GM21367 (cell line): ENCODE measurements around the gene ATF4.
"Not testable (repeated sequence)": the region's sequence is repeated elsewhere in the genome, so short reads cannot be mapped to it uniquely, and the experiment has no call there.

Experiments
- ATAC-seq: cut with Tn5 transposase; IDR thresholded peaks from one replicate; pipeline ENCODE4 v1.9.1; 2021; ENCODE audit not compliant: unreplicated experiment

Gene ATF4

DNA sequence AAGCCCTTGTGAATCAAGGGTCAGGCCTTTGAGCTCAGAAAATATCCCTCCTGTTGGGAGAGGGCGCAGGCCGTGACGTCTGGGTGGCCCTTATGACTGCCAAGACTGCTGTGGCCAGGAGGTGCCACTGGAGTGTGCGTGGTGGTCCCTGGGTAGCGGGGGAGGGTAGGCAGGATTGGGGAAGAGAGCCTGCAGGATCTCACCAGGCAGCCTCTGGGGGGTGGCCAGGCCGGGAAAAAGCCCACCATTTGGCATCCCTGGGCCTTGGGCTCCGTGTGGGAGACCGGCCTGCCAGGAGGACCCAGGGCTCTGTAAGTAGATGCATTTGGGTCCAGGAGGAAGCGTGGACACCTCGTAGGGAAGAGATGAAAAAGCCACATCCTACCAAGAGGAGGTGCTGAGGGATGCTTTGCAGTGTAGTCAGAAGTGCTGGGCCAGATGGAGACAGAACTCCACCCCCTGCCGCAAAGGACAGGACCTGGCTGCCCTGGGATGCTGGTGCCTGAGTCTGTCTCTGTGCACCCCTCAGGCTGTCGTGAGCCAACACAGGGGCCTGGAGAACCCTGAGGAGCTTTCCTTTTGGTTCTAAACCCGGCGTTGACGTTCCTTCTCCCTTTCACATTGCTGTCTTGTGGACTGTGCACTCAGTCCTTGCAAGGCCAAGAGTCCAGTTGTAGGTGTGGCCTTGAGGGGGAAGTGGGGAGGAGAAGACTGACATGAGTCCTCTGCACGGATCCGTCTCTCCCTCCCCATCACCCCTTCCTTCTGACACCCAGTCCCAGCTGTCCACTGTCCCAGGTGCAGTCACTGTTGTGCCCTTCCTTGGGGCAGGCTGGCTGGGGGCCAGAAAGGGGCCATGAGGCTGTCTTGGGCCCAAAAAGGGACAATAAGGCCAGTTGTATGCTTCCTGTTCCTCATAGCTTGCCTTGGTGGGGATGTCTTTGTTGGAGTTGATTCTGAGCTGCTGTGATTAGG lies 31.0 kb upstream of the ATF4 start:
- ATAC-seq, result no peak

DNA sequence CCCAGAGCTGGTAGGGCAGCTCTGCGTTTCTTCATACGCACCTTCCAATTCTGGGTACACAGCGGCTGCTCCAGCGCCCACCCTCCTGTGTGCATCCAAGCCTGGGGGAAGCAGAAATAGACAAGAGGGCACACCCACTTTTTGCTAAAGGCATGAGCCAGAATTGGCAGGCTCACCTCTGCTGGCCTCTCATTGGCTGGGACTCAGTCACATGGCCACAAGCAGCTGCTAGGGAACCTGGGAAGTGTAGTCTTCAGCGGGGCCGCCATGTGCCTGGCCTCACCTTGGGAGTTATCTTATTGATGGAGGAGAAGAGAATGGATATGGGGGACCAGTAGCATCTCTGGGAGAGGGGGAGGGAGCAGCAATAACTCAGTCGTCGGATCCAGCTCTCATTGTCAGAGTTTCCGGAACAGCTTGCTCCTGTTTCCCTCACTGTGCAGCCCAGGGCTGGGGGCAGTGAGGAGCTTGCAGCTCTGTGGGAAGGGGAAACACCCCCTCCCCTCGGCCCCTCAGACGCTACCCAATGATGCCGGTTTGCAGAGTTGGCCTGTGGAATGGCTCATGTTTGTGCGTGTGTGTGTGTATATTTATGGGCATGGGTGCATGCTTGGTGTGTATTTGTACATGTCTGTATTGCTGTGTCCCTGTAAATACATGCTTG lies 30.1 kb upstream of the ATF4 start:
- no peak for ATAC-seq

DNA sequence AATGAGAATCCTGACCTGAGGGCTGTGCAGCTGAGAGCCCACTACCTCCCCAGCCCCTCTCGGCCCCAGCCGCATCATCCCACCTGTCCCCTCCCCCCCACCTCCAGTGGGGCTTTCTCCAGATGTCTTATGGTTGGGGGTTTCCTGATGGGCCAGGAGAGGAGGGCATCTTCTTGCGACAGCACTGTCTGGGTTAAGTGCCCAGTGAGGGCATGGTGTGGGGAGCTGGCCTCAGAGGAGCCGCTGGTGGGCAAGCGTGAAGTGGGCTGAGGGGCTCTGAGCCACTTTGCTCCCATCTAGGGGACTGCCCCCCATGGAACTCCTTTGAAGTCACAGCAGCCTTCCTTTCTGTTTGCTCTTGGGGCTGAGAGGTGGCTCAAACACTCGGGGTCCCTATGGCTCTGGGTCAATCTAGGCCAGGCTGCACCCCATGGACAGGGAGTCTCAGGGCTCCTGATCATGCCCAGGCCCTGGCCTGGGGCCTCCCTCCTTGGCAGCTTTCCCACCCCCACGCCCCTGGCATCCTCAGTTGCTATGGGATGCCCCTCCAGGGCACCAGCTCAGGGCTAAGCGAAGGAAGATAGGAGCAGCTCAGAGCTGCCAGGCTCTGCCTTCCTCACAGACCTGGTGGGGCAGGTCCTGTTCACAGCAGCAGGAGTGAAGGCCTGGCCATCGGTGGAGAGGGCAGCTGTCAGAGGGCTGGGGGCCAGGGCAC lies 29.2 kb upstream of the ATF4 start:
- no peak for ATAC-seq

DNA sequence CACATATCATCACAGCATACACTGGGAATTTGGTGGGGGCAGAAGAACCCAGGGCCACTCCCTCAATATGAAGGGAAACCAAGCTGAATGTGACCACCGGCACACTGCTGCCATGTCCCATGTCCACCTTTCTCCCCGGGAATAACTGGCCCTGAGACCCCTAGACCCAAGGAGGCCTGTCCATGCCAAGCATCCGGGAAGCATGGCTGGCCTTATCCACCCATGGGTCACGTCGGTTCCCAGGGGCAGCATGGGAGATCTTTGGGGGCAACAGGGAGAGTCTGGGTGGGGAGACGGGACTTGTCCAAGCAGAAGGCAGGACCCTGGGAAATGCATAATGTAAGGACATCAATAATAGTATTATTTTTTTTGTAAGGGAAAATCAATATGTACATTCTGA lies 28.7 kb upstream of the ATF4 start:
- ATAC-seq, result no peak

DNA sequence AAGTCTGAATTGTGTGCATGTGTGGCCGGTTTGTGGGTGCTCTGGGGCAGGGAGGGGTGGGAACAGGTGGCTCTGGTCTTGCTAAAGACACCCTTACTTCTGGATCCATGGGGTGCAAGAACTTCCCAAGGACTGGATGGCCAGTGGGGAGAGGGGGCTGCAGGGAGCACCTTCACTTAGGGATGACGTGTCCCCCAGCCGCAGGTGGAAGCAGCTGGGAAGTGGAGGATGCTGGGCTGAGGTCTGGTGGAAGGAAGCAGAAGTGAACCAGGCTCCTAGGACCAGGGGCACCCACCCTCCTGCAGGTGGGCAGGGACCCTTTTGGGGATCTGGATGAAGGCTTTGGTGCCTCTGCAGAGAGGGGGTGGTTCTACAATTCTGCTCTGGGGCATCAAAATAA lies 28.2 kb upstream of the ATF4 start:
- no peak for ATAC-seq

DNA sequence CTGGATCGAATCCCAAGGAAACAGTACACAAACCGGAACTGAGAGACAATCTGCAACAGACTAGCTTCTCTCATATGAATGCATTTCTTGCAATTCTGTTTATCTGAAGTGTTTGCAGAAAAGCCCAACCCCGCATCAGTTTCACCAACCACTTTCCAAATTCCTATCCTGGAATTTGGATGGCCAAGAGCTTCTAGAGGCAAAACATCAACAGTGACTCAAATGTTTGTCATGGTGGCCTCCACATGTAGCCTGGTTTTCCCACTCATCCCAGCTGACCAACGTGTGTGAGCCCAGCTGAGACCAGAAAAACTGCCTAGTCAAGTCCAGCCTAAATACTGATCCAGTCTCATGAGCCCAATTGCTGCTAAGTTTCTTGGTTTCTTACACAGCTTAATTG lies 26.6 kb upstream of the ATF4 start:
- no peak for ATAC-seq

DNA sequence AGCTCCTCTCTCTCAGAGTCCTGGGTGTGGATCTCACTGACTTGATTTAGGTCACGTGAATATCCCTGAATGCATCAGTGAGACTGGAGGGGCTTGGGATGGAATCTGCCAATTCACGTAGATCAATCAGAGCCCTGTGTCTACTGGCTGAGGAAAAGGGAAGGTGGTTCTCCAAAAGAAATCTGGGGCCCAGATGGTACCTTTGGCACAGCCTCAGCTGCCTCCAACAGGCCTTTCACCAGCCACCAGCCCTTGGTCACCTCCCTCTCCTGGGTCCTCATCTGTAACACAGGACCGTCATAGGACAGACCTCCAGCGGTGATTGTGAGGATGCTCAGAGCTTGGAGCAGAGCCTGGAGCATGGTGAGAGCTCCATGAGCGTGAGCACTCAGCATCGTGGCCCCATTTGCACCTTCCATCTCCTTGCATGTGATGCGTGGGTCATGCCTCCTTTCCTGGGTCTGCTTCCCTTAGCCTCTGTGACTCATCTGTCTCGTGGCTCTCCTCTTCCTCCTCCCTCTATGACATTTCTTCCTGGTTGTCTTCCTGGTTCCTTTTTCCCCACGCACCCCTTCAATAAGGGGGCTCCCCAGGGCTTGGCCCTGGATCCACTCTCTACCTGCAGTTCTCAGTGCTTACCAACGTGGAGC lies 25.8 kb upstream of the ATF4 start:
- no peak for ATAC-seq

DNA sequence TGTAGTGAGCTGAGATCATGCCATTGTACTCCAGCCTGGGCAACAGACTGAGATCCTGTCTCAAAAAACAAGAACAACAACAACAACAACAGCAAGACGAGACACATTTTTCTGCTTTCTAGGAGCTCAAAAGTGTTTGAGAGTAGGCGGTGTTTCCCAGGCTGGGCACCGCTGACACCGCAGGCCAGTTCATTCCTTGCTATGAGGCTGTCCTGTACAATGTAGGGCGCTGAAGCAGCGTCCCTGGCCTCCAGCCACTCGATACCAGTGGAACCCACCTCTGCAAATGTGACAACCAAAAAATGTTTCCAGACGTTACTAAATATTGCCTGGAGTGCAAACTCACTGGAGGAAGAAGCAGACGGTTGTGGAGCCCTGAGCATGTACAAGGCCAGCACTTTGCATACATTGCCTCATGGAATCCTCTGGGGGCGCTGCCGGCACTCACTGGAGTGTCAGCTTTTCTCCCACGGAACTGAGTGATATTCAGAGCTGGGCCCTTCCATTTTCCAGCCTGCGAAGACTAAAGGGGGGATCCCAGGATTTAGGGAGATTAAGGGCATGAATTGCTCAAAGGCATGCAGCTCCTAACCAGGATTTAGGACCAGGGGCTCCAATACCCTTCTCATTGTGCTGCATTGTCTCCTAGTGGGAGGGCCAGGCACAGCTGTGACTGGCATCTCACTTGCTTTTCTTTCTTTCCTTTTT lies 24.1 kb upstream of the ATF4 start:
- ATAC-seq, result no peak

DNA sequence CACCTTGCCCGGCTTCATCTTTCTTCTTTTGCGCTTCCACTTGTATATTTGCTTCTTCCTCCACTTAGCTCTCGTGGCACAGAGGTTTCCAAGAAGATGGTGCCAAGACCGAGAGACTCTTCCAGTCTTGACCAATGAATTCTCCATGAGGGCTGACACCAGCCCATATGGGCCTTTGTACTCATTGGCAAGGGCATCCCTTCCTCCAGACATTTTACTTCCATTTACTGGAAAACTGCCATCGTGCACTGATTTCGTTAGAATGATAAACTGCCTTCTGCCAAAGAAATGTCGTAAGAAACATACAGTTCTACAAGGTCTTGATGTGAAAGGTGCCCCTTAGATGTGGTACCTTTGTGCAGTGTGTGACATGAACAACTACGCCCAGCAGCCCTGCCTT lies 22.9 kb upstream of the ATF4 start:
- ATAC-seq, result no peak

DNA sequence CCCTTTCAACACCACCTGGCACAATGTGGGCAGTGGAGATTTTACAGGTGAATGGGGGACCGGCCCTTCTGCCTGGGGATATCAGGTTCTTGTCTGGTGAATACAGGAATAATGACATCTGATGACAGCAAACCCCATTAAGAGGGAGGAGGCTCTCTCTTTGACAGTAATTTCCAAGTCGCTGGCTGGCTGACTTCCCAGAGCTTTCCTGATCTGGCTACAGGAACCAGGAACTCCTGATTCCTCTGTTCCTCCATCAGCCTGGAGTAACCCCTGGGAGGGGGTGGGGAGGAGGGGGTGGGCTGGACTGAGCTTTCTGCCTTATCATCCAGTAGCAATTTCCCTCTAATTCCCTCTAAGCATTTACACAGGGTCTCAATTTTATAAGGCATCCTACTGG lies 22.0 kb upstream of the ATF4 start:
- no peak for ATAC-seq

DNA sequence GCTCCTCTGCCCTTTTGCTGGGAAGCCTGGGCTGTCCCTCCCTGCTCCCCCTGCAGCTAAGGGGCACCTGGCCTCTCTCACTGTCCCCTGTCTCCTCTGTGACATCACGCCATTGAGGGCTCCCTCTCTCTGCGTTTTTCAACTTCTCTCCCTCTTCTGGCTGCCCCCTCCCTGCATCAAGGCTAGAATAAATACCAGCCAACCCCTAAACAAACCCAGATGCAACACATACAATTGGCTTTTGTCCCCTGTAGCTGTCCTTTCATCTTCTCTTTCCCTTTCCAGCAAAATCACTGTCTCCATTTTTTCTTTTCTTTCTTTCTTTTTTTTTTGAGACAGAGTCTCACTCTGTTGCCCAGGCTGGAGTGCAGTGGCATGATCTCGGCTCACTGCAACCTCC lies 21.6 kb upstream of the ATF4 start:
- no peak for ATAC-seq

DNA sequence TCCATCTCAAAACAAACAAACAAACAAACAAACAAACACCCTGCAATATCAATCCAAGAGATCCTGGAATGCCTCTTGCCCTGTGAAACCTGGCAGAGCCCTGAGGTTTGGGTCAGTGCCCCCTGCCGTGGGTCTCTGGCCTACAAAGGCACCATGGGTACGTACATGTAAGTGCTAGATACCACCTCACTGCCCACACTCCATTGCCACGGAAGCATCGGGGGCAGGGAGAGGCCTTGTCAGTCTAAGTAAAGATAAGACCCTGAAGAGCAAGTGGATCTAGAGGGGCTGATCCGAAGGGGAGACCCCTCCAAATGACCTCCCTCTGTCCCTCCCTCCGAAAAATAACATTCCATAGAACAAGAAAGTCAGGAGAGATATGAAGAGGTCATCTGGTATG lies 20.3 kb upstream of the ATF4 start:
- no peak for ATAC-seq

DNA sequence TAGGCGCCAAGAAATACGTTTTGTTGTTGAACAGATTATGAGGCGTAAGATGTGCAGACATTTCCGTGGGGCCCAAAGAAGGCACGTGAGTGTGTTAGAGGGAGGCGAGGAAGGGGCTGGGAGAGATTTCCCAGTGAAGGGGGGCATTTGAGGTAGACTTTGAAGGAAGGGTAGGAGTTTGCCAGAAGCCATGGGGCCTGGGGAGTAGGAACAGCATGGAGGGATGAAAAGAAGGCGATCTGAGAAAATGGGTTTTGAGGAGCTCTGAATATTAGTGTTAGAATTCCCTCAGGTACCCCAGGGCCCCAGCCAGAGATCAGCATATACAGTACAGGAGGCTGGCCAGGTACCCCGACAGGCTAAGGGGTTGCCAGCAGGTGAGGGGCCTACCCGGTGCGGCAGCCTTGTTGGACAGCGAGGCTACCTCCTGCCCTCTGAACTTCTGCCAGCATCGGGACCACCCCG lies 18.7 kb upstream of the ATF4 start:
- no peak for ATAC-seq

DNA sequence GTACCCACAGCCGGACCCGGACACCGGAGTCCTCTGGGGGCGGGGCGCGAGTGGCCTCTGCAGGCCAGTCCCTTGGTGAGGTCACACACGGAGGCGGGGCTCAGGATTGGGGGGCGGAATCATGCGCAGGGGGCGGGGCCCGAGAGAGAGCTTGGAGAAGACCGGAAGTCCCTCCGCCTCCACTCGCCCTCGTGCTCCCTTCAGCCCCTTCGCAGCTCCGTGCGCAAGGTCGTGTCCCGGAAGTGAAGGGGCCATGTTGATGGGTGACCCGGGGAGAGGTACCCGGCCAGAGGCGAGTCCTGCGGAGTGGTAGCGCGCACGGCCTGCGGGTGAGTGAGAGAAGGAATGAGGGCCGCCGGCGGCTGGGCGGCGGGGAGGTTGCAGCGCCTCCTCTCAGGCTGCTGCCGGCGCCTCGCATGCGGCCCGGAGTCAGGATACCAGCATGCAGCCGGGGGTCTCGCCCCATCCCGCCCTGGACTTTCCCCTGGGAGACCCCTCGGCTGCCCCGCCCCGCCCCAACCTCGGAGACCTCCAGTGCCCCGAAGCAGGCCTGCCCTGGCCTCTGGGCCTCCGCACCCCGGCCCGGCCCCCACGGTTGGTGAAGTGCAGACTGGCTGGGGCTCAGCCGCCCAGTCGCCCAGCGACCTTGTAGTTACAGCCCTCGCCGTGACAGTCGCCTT lies 18.1 kb upstream of the ATF4 start, which contains the start of gene MIEF1:
Gene MIEF1 (plus strand): TSS at position 182 of the 680 bp plus-strand sequence. CDS start 9,005 bp downstream, outside the sequence.
- ATAC-seq, result peak; percentile 77

DNA sequence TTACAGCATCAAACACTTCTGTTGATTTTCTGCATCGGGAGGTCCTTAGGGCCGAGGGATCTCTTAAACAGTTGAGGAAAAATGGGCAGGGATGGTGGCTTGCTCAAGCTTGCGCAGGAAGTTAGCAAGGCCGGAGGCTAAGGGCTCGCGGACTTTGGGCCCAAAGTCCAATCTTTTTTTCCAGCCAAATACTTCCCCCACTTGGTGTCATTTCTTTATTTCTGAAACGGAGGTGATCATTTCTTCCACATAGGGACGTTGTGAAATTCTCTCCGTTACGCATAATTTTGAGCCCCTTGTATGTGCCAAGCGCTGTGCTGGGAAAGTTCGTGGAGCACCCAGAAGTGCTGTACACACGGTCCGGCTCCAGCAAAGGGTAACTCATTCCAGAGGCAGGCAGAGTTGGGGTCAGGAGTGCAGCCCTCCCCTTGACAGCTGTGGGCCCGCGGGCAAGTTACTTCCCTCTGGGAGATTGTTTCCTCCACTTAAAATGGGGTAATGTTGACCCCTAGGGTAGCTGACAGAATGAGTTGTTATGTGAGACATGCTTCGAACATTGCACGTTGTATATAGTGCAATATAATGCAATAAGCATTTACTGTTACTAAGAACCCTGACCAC lies 17.5 kb upstream of the ATF4 start:
- no peak for ATAC-seq

DNA sequence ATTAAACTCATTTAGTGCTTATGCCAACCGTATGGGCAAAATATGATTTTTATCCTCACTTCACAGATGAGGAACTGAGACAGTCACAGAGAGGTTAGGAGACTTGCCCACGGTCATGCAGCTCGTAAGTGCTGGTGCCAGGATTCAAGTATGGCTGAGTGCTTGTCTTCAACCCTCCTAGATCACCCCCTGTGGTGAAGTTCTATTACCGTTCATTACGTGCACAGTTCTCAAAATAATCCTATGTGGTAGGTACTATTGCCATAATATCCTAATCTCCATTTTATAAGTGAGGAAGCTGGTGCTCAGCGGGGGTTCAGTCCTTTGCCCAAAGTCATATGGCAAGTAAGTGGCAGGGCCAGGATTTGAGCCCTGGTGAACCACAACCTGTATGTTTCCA lies 16.7 kb upstream of the ATF4 start:
- no peak for ATAC-seq

DNA sequence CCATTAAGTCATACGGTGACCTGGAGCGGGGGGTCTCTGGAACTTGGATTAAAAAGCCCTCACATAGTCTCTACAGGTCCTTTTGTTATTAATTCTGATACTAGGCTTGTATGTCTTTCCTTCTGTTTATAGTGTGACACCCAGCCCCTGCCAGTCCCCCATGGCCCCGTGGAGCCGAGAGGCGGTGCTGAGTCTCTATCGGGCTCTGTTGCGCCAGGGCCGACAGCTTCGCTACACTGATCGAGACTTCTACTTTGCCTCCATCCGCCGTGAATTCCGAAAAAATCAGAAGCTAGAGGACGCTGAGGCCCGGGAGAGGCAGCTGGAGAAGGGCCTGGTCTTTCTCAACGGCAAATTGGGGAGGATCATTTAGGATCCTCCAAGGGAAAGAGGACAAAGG lies 16.3 kb upstream of the ATF4 start:
- no peak for ATAC-seq

DNA sequence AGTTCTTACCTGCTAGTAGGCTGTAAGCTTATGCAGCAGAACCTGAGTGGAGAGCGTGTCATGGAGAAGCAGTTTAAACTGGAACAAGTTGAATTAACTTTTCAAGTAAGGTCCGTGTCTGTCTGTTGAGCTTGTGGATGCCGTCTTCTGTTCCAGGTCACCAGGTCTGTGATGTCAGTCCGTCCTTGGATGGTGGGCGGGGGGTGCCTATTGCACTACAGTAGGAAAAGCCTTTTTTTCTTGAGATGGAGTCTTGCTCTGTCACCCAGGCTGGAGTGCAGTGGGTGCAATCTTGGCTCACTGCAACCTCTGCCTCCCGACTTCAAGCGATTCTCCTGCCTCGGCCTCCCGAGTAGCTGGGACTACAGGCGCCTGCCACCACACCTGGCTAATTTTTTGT lies 13.3 kb upstream of the ATF4 start:
- ATAC-seq, result not testable (repeated sequence)

DNA sequence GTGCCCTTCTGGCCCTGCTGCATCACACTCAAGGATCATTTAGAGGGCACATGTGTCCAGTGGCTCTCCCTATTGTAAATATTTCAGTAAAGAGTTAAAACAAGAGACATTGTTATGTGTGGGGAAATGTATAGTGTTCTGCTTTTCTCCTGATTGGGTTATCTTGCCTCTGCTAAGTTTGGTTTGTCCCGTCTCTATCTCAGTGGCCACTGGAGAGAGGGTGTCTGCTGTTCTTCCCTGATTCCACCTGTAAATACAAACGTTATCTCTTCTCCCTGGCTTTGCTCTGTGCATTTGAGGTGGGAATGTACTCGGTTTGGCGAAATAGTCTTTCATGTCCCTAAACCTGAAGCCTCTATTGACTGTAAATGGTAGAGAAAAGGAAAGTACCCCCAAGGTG lies 12.0 kb upstream of the ATF4 start:
- no peak for ATAC-seq
